Rectal smooth muscle tissue (tissue), 1 donor: ENCODE measurements around the gene PHLDB1.
"Not testable (repeated sequence)": the region's sequence is repeated elsewhere in the genome, so short reads cannot be mapped to it uniquely, and the experiment has no call there.

ENCODE experiments used
- H3K27ac ChIP-seq: one replicate; pipeline ENCODE4 v1.7.0; 2013; ENCODE audit warnings: low read depth, low read length, inconsistent platforms
- H3K27me3 ChIP-seq: one replicate; pipeline ENCODE4 v1.7.0; 2013; ENCODE audit warnings: low read length; ENCODE audit not compliant: control insufficient read depth, insufficient read depth
- H3K36me3 ChIP-seq: one replicate; pipeline ENCODE4 v1.7.0; 2013; ENCODE audit warnings: low read length; ENCODE audit not compliant: control insufficient read depth, insufficient read depth
- H3K4me1 ChIP-seq: one replicate; pipeline ENCODE4 v1.7.0; 2013; ENCODE audit warnings: low read length; ENCODE audit not compliant: control insufficient read depth, insufficient read depth
- H3K4me3 ChIP-seq: one replicate; pipeline ENCODE4 v1.7.0; 2013; ENCODE audit warnings: low read length
- H3K9ac ChIP-seq: one replicate; pipeline ENCODE4 v1.7.0; 2013; ENCODE audit warnings: low read length

Gene PHLDB1

GRCh38 chr11:118607401-118608359, at the start of gene PHLDB1:
PHLDB1 (plus strand) TSS chr11:118607615; CDS start chr11:118613837, 6,222 bp downstream.
- Histone ChIP-seq H3K27ac (peak within 1 kb of the TSS; percentile 89), H3K4me1 (peaks cover 25% of the 10 kb centered on the region), H3K36me3 (no peaks in the 10 kb centered on the region), H3K4me3 (peak within 1 kb of the TSS; percentile 81), H3K9ac (peak within 1 kb of the TSS; percentile 75), H3K27me3 (peaks cover 6% of the 10 kb centered on the region)

- Histone ChIP-seq H3K36me3 (no peaks in the 10 kb centered on the region), H3K27ac (no peak overlapping the region), H3K9ac (no peak overlapping the region), H3K27me3 (no peaks in the 10 kb centered on the region), H3K4me3 (no peak overlapping the region), H3K4me1 (peaks cover 3% of the 10 kb centered on the region)
These were observed 46.6 kb upstream of the PHLDB1 start for GRCh38 chr11:118560806-118561205.

GRCh38 chr11:118565051-118565450, 42.4 kb upstream of the PHLDB1 start:
- peaks cover 3% of the 10 kb centered on the region for H3K4me1 ChIP-seq
- peak overlapping the region; percentile 10 for H3K27ac ChIP-seq
- H3K36me3 ChIP-seq: no peaks in the 10 kb centered on the region
- H3K27me3 ChIP-seq: no peaks in the 10 kb centered on the region
- no peak overlapping the region for H3K9ac ChIP-seq
- H3K4me3 ChIP-seq: peak overlapping the region; percentile 45

- Histone ChIP-seq H3K27ac (no peak overlapping the region), H3K27me3 (no peaks in the 10 kb centered on the region), H3K9ac (no peak overlapping the region), H3K36me3 (no peaks in the 10 kb centered on the region), H3K4me3 (no peak overlapping the region), H3K4me1 (peaks cover 15% of the 10 kb centered on the region)
These were observed 37.7 kb upstream of the PHLDB1 start for GRCh38 chr11:118569670-118570069.

GRCh38 chr11:118570787-118571186, 36.6 kb upstream of the PHLDB1 start:
- H3K27ac ChIP-seq: no peak overlapping the region
- H3K4me1 ChIP-seq: peaks cover 15% of the 10 kb centered on the region
- no peak overlapping the region for H3K4me3 ChIP-seq
- no peak overlapping the region for H3K9ac ChIP-seq
- no peaks in the 10 kb centered on the region for H3K36me3 ChIP-seq
- no peaks in the 10 kb centered on the region for H3K27me3 ChIP-seq

GRCh38 chr11:118571701-118572060, 35.7 kb upstream of the PHLDB1 start:
- not testable (repeated sequence) for H3K27me3 ChIP-seq, H3K9ac ChIP-seq, H3K36me3 ChIP-seq
- H3K4me1 ChIP-seq: peaks cover 20% of the 10 kb centered on the region
- H3K27ac ChIP-seq: peak overlapping the region; percentile 96
- H3K4me3 ChIP-seq: peak overlapping the region; percentile 85

GRCh38 chr11:118572061-118572980, 35.1 kb upstream of the PHLDB1 start, which contains the start of gene ARCN1:
ARCN1 (plus strand) TSS chr11:118572409; CDS start chr11:118572548, 139 bp downstream.
- Histone ChIP-seq H3K9ac (peak within 1 kb of the TSS; percentile 89), H3K4me1 (peaks cover 20% of the 10 kb centered on the region), H3K27ac (peak within 1 kb of the TSS; percentile 96), H3K36me3 (no peaks in the 10 kb centered on the region), H3K4me3 (peak within 1 kb of the TSS; percentile 85), H3K27me3 (no peaks in the 10 kb centered on the region)

- H3K27ac ChIP-seq: peak overlapping the region; percentile 96
- peak overlapping the region; percentile 89 for H3K9ac ChIP-seq
- no peaks in the 10 kb centered on the region for H3K27me3 ChIP-seq
- peak overlapping the region; percentile 85 for H3K4me3 ChIP-seq
- H3K4me1 ChIP-seq: peaks cover 20% of the 10 kb centered on the region
- H3K36me3 ChIP-seq: no peaks in the 10 kb centered on the region
These were observed 34.3 kb upstream of the PHLDB1 start for GRCh38 chr11:118572981-118573550.

GRCh38 chr11:118574636-118575035, 32.8 kb upstream of the PHLDB1 start:
- H3K36me3 ChIP-seq: no peaks in the 10 kb centered on the region
- H3K4me1 ChIP-seq: peaks cover 20% of the 10 kb centered on the region
- H3K9ac ChIP-seq: no peak overlapping the region
- no peak overlapping the region for H3K27ac ChIP-seq
- H3K4me3 ChIP-seq: no peak overlapping the region
- H3K27me3 ChIP-seq: no peaks in the 10 kb centered on the region

GRCh38 chr11:118577995-118578394, 29.4 kb upstream of the PHLDB1 start:
- not testable (repeated sequence) for H3K27me3 ChIP-seq, H3K4me3 ChIP-seq, H3K36me3 ChIP-seq, H3K9ac ChIP-seq, H3K27ac ChIP-seq
- H3K4me1 ChIP-seq: peaks cover 20% of the 10 kb centered on the region

- Histone ChIP-seq H3K4me1 (peaks cover 2% of the 10 kb centered on the region), H3K27ac (no peak overlapping the region), H3K27me3 (no peaks in the 10 kb centered on the region), H3K9ac (no peak overlapping the region), H3K4me3 (no peak overlapping the region), H3K36me3 (peaks cover 21% of the 10 kb centered on the region)
These were observed 26.4 kb upstream of the PHLDB1 start for GRCh38 chr11:118581057-118581456.

GRCh38 chr11:118587952-118588351, 19.5 kb upstream of the PHLDB1 start:
- H3K4me3 ChIP-seq: no peak overlapping the region
- peaks cover 44% of the 10 kb centered on the region for H3K36me3 ChIP-seq
- no peaks in the 10 kb centered on the region for H3K27me3 ChIP-seq
- no peak overlapping the region for H3K9ac ChIP-seq
- no peak overlapping the region for H3K27ac ChIP-seq
- no peaks in the 10 kb centered on the region for H3K4me1 ChIP-seq
